ENCODE results near the gene CSF3.

CSF3 gene

DNA sequence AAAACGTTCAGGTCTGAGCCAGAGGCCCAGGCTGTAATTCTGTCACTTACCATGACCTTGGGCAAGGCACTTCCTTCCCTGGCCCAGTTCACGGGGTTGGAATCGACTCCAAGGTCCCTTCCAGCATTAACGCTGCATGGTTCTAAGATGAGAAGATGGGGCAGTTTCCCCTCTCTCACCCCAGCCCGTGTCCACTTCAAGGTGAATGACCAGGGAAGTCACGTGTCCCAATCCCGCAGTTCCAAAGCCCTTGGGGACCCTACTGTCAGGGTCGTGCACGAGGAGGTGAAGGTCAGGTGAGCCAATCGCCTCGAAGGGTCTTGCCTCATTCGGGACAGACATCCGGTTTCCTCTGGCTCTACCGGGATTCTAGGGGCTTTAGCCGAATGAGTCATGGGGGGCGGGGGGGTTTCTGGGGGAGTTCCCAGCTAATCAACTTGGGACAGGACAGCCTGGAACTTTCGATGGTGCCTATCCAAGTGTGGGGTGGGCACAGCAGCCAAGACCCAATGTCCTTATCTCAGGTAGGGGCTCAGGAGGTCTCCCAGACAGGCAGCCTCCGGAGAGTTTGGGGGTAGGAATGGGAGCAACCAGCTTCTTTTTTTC, 762 bp upstream of the CSF3 start:
- Histone ChIP-seq H3K4me3 (ENCODE audit: insufficient read depth, low read length, poor library complexity, severe bottlenecking) (no peak overlapping the region), H3K79me2 (ENCODE audit: insufficient read depth, low read length) (no peaks in the 10 kb centered on the region), H3K36me3 (ENCODE audit: low read length) (no peaks in the 10 kb centered on the region), H3K27me3 (ENCODE audit: low read length) (no peaks in the 10 kb centered on the region), H2AFZ (ENCODE audit: low read depth, low read length, severe bottlenecking) (no peak overlapping the region), H3F3A (ENCODE audit: insufficient read depth) (no peaks in the 10 kb centered on the region), H3K27ac (ENCODE audit: low read depth, low read length) (no peak overlapping the region), H3K9ac (ENCODE audit: low read length) (no peak overlapping the region), H3K9me3 (ENCODE audit: insufficient read depth, low read length) (no peaks in the 10 kb centered on the region), H3K9me2 (replicated peaks; ENCODE audit: insufficient read depth, low read length) (no peaks in the 10 kb centered on the region), H4K20me1 (ENCODE audit: low read depth, low read length) (no peaks in the 10 kb centered on the region), H3K4me2 (ENCODE audit: low read depth, low read length, poor library complexity, severe bottlenecking) (no peak overlapping the region)
- TF ChIP-seq EZH2phosphoT487 (conservative IDR thresholded peaks at IDR 0.05; ENCODE audit: low read length), result no peak
- TF ChIP-seq, protein P1, sequence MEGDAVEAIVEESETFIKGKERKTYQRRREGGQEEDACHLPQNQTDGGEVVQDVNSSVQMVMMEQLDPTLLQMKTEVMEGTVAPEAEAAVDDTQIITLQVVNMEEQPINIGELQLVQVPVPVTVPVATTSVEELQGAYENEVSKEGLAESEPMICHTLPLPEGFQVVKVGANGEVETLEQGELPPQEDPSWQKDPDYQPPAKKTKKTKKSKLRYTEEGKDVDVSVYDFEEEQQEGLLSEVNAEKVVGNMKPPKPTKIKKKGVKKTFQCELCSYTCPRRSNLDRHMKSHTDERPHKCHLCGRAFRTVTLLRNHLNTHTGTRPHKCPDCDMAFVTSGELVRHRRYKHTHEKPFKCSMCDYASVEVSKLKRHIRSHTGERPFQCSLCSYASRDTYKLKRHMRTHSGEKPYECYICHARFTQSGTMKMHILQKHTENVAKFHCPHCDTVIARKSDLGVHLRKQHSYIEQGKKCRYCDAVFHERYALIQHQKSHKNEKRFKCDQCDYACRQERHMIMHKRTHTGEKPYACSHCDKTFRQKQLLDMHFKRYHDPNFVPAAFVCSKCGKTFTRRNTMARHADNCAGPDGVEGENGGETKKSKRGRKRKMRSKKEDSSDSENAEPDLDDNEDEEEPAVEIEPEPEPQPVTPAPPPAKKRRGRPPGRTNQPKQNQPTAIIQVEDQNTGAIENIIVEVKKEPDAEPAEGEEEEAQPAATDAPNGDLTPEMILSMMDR (IDR thresholded peaks at IDR 0.05; ENCODE audit: insufficient read depth, low read length, poor library complexity, severe bottlenecking), result no peak

DNA sequence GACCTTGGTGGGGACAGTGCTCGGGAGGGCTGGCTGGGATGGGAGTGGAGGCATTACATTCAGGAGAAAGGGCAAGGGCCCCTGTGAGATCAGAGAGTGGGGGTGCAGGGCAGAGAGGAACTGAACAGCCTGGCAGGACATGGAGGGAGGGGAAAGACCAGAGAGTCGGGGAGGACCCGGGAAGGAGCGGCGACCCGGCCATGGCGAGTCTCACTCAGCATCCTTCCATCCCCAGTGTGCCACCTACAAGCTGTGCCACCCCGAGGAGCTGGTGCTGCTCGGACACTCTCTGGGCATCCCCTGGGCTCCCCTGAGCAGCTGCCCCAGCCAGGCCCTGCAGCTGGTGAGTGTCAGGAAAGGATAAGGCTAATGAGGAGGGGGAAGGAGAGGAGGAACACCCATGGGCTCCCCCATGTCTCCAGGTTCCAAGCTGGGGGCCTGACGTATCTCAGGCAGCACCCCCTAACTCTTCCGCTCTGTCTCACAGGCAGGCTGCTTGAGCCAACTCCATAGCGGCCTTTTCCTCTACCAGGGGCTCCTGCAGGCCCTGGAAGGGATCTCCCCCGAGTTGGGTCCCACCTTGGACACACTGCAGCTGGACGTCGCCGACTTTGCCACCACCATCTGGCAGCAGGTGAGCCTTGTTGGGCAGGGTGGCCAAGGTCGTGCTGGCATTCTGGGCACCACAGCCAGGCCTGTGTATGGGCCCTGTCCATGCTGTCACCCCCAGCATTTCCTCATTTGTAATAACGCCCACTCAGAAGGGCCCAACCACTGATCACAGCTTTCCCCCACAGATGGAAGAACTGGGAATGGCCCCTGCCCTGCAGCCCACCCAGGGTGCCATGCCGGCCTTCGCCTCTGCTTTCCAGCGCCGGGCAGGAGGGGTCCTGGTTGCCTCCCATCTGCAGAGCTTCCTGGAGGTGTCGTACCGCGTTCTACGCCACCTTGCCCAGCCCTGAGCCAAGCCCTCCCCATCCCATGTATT, 1.1 kb downstream of the CSF3 start:
- H4K20me1 ChIP-seq (ENCODE audit: low read depth, low read length), result no peaks in the 10 kb centered on the region
- no peaks in the 10 kb centered on the region for H3K9me3 ChIP-seq (ENCODE audit: insufficient read depth, low read length)
- no peaks in the 10 kb centered on the region for H3K36me3 ChIP-seq (ENCODE audit: low read length)
- no peaks in the 10 kb centered on the region for H3K79me2 ChIP-seq (ENCODE audit: insufficient read depth, low read length)
- no peaks in the 10 kb centered on the region for H3K9me2 ChIP-seq (replicated peaks; ENCODE audit: insufficient read depth, low read length)
- no peak overlapping the region for H3K27ac ChIP-seq (ENCODE audit: low read depth, low read length)
- H3F3A ChIP-seq (ENCODE audit: insufficient read depth), result no peaks in the 10 kb centered on the region
- H3K4me3 ChIP-seq (ENCODE audit: insufficient read depth, low read length, poor library complexity, severe bottlenecking), result no peak overlapping the region
- H3K9ac ChIP-seq (ENCODE audit: low read length), result no peak overlapping the region
- no peaks in the 10 kb centered on the region for H3K27me3 ChIP-seq (ENCODE audit: low read length)
- TF ChIP-seq, protein P1 (IDR thresholded peaks at IDR 0.05; ENCODE audit: insufficient read depth, low read length, poor library complexity, severe bottlenecking), result no peak
- TF ChIP-seq EZH2phosphoT487 (conservative IDR thresholded peaks at IDR 0.05; ENCODE audit: low read length), result no peak
- no peak overlapping the region for H3K4me2 ChIP-seq (ENCODE audit: low read depth, low read length, poor library complexity, severe bottlenecking)
- H2AFZ ChIP-seq (ENCODE audit: low read depth, low read length, severe bottlenecking), result no peak overlapping the region

DNA sequence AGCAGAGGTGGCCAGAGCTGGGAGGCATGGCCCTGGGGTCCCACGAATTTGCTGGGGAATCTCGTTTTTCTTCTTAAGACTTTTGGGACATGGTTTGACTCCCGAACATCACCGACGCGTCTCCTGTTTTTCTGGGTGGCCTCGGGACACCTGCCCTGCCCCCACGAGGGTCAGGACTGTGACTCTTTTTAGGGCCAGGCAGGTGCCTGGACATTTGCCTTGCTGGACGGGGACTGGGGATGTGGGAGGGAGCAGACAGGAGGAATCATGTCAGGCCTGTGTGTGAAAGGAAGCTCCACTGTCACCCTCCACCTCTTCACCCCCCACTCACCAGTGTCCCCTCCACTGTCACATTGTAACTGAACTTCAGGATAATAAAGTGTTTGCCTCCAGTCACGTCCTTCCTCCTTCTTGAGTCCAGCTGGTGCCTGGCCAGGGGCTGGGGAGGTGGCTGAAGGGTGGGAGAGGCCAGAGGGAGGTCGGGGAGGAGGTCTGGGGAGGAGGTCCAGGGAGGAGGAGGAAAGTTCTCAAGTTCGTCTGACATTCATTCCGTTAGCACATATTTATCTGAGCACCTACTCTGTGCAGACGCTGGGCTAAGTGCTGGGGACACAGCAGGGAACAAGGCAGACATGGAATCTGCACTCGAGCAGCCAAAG, 2.3 kb downstream of the CSF3 start:
- Histone ChIP-seq H3K27ac (ENCODE audit: low read depth, low read length) (no peak overlapping the region), H3K9me2 (replicated peaks; ENCODE audit: insufficient read depth, low read length) (no peaks in the 10 kb centered on the region), H3F3A (ENCODE audit: insufficient read depth) (no peaks in the 10 kb centered on the region), H3K4me3 (ENCODE audit: insufficient read depth, low read length, poor library complexity, severe bottlenecking) (no peak overlapping the region), H3K36me3 (ENCODE audit: low read length) (no peaks in the 10 kb centered on the region), H3K79me2 (ENCODE audit: insufficient read depth, low read length) (no peaks in the 10 kb centered on the region), H2AFZ (ENCODE audit: low read depth, low read length, severe bottlenecking) (no peak overlapping the region), H3K9ac (ENCODE audit: low read length) (no peak overlapping the region), H3K9me3 (ENCODE audit: insufficient read depth, low read length) (no peaks in the 10 kb centered on the region), H3K27me3 (ENCODE audit: low read length) (no peaks in the 10 kb centered on the region), H3K4me2 (ENCODE audit: low read depth, low read length, poor library complexity, severe bottlenecking) (no peak overlapping the region), H4K20me1 (ENCODE audit: low read depth, low read length) (no peaks in the 10 kb centered on the region)
- TF ChIP-seq, protein P1 (IDR thresholded peaks at IDR 0.05; ENCODE audit: insufficient read depth, low read length, poor library complexity, severe bottlenecking), result no peak
- TF ChIP-seq EZH2phosphoT487 (conservative IDR thresholded peaks at IDR 0.05; ENCODE audit: low read length), result no peak

Measured in SU-DHL-6 (cell line).